Activated CD4-positive, alpha-beta T cell treated with anti-CD3 and anti-CD28 coated beads for 24 hours (primary cell): Measurements from ENCODE around the gene BMAL1.

ENCODE experiments used
- DNase-seq, 2 donors: peaks; one replicate each; pipeline ENCODE4 v3.0.0-alpha.2; 2020; ENCODE audit warnings: low read depth in 2 of 2

Gene BMAL1

GRCh38 chr11:13261591-13262061, 16.0 kb upstream of the BMAL1 start:
- no peak for DNase-seq

GRCh38 chr11:13262096-13262495, 15.5 kb upstream of the BMAL1 start:
- no peak for DNase-seq

- no peak for DNase-seq
Measured at GRCh38 chr11:13268791-13269190, 8.8 kb upstream of the BMAL1 start.

- DNase-seq: no peak
Measured at GRCh38 chr11:13269775-13270174, 7.8 kb upstream of the BMAL1 start.

- DNase-seq: no peak
Measured at GRCh38 chr11:13271060-13271693, 6.4 kb upstream of the BMAL1 start.

GRCh38 chr11:13276454-13276831, 1.1 kb upstream of the BMAL1 start:
- no peak for DNase-seq

GRCh38 chr11:13276832-13277767, 490 bp upstream of the BMAL1 start:
- peak; percentile 91 to 95 for DNase-seq

GRCh38 chr11:13278609-13279486, 1.3 kb downstream of the BMAL1 start:
- DNase-seq: no peak

GRCh38 chr11:13279487-13279834, 1.9 kb downstream of the BMAL1 start:
- DNase-seq: no peak

- no peak for DNase-seq
Measured at GRCh38 chr11:13280092-13280722, 2.6 kb downstream of the BMAL1 start.

- no peak for DNase-seq
Measured at GRCh38 chr11:13280777-13281176, 3.2 kb downstream of the BMAL1 start.

GRCh38 chr11:13283636-13284035, 6.0 kb downstream of the BMAL1 start:
- DNase-seq: no peak

- DNase-seq: no peak
Measured at GRCh38 chr11:13284776-13285588, 7.4 kb downstream of the BMAL1 start.

GRCh38 chr11:13286279-13286821, 8.8 kb downstream of the BMAL1 start:
- DNase-seq: no peak

GRCh38 chr11:13287036-13287435, 9.4 kb downstream of the BMAL1 start:
- no peak for DNase-seq

- DNase-seq: no peak
Measured at GRCh38 chr11:13287681-13288080, 10.1 kb downstream of the BMAL1 start.

GRCh38 chr11:13288375-13289029, 10.9 kb downstream of the BMAL1 start:
- DNase-seq: no peak

GRCh38 chr11:13289081-13289480, 11.5 kb downstream of the BMAL1 start:
- no peak for DNase-seq

- no peak for DNase-seq
Measured at GRCh38 chr11:13290221-13290980, 12.8 kb downstream of the BMAL1 start.
